ENCODE results near the gene TBL2.
"Not testable (repeated sequence)": the region's sequence is repeated elsewhere in the genome, so short reads cannot be mapped to it uniquely, and the experiment has no call there.

TBL2 gene

GRCh38 chr7:73578342-73579128 is at the start of gene TBL2:
TBL2 (minus strand) TSS chr7:73578579; CDS start chr7:73578549, 30 bp downstream.
- H3K4me1 Mint-ChIP-seq (ENCODE audit: low read depth): peaks cover 20% of the 10 kb centered on the region
- no peaks in the 10 kb centered on the region for H3K9me3 Mint-ChIP-seq (ENCODE audit: low read depth)
- H3K36me3 Mint-ChIP-seq: peaks cover 2% of the 10 kb centered on the region
- peak within 1 kb of the TSS; percentile 98 for H3K4me3 Mint-ChIP-seq
- peak within 1 kb of the TSS; percentile 96 for H3K27ac Mint-ChIP-seq
- H3K27me3 Mint-ChIP-seq: no peaks in the 10 kb centered on the region

GRCh38 chr7:73626814-73627213 is 48.4 kb upstream of the TBL2 start:
- H3K4me1 Mint-ChIP-seq (ENCODE audit: low read depth): peaks cover 7% of the 10 kb centered on the region
- no peak overlapping the region for H3K27ac Mint-ChIP-seq
- peaks cover 25% of the 10 kb centered on the region for H3K27me3 Mint-ChIP-seq
- no peaks in the 10 kb centered on the region for H3K9me3 Mint-ChIP-seq (ENCODE audit: low read depth)
- H3K4me3 Mint-ChIP-seq: no peak overlapping the region
- H3K36me3 Mint-ChIP-seq: no peaks in the 10 kb centered on the region

- Mint-ChIP-seq H3K36me3 (no peaks in the 10 kb centered on the region), H3K4me3 (no peak overlapping the region), H3K27me3 (peaks cover 22% of the 10 kb centered on the region)
Observed at GRCh38 chr7:73625276-73625675, 46.9 kb upstream of the TBL2 start.

DNA sequence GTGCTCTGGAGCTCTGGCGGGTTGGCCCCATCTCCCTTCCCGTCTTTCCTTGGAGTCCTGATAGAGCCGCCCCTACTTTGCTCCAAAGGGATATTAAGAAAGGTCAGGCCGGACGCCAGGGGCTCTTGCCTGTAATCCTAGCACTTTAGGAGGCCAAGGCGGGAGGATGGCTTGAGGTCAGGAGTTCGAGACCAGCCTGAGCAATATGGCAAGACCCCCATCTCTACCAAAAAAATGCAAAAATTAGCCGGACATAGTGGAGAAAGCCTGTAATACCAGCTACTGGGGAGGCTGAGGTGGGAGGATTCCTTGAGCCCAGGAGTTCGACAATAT is 46.3 kb upstream of the TBL2 start:
- H3K27me3 Mint-ChIP-seq: peaks cover 22% of the 10 kb centered on the region
- peaks cover 7% of the 10 kb centered on the region for H3K4me1 Mint-ChIP-seq (ENCODE audit: low read depth)
- no peaks in the 10 kb centered on the region for H3K9me3 Mint-ChIP-seq (ENCODE audit: low read depth)
- H3K4me3 Mint-ChIP-seq: no peak overlapping the region
- H3K27ac Mint-ChIP-seq: no peak overlapping the region
- no peaks in the 10 kb centered on the region for H3K36me3 Mint-ChIP-seq

More at GRCh38 chr7:73625276-73625675, 46.9 kb upstream of the TBL2 start:
- H3K27ac Mint-ChIP-seq: no peak overlapping the region
- H3K9me3 Mint-ChIP-seq (ENCODE audit: low read depth): no peaks in the 10 kb centered on the region
- H3K4me1 Mint-ChIP-seq (ENCODE audit: low read depth): peaks cover 7% of the 10 kb centered on the region

GRCh38 chr7:73623798-73624668 is 45.7 kb upstream of the TBL2 start, which contains the start of gene MLXIPL:
MLXIPL (minus strand) TSS chr7:73624522; CDS start chr7:73624492, 30 bp downstream.
- Mint-ChIP-seq H3K27ac (no peak within 1 kb of the TSS), H3K27me3 (peaks cover 19% of the 10 kb centered on the region), H3K4me1 (ENCODE audit: low read depth) (peaks cover 7% of the 10 kb centered on the region), H3K4me3 (peak within 1 kb of the TSS; percentile 62), H3K36me3 (no peaks in the 10 kb centered on the region), H3K9me3 (ENCODE audit: low read depth) (no peaks in the 10 kb centered on the region)

DNA sequence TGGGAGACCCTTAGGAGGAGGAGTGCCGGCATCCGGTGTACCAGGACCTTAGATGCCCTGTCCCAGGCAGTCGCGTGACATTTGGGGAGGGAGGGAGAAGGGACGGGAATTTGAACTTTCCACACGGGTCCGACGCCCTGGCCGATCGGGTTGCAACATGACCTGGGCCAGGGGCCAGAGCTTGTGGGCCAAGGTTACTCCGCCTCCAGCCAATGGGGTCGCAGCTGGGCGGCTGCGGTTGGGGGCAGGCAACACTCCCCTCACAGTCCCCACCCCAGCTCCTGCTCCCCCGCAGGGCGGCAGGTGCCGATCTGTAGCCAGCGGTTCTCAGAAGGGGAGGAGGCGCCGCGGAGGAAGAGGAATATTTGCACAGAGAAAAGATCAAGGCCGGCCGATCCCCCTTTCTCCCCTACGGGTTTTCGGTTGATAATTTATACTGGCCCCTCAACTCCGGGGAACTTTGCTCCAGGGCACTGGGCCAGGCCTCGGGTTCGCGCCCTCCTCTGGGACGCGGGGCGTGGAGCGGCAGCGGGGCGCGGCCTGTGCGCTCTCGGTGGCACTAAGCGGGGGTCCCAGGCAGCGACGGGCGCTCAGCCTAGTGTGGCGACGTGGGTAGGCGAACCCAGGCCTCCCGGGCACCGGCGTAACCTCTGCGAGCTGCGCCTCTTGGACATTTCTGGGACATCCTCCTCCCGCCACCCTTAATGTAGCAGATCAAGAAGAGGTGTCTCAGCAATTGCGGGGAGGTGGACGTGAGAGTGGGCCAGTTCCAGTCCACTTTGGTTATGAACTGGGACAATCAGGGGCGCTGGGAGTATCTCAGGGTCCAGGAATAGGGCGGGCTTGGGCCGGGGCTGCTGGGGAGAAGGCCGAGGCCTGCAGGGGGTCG is 44.8 kb upstream of the TBL2 start:
- Mint-ChIP-seq H3K27ac (no peak overlapping the region), H3K4me1 (ENCODE audit: low read depth) (peaks cover 7% of the 10 kb centered on the region), H3K9me3 (ENCODE audit: low read depth) (no peaks in the 10 kb centered on the region), H3K36me3 (no peaks in the 10 kb centered on the region), H3K27me3 (peaks cover 16% of the 10 kb centered on the region), H3K4me3 (peak overlapping the region; percentile 62)

GRCh38 chr7:73622527-73622908 is 44.1 kb upstream of the TBL2 start:
- Mint-ChIP-seq H3K4me3 (peak overlapping the region; percentile 7), H3K27ac (no peak overlapping the region), H3K4me1 (ENCODE audit: low read depth) (peaks cover 7% of the 10 kb centered on the region), H3K36me3 (no peaks in the 10 kb centered on the region), H3K27me3 (peaks cover 11% of the 10 kb centered on the region), H3K9me3 (ENCODE audit: low read depth) (no peaks in the 10 kb centered on the region)

- Mint-ChIP-seq H3K4me3 (no peak overlapping the region), H3K4me1 (ENCODE audit: low read depth) (peaks cover 7% of the 10 kb centered on the region), H3K36me3 (no peaks in the 10 kb centered on the region), H3K9me3 (ENCODE audit: low read depth) (no peaks in the 10 kb centered on the region), H3K27ac (no peak overlapping the region), H3K27me3 (peaks cover 7% of the 10 kb centered on the region)
Observed at GRCh38 chr7:73621168-73622063, 43.0 kb upstream of the TBL2 start.

DNA sequence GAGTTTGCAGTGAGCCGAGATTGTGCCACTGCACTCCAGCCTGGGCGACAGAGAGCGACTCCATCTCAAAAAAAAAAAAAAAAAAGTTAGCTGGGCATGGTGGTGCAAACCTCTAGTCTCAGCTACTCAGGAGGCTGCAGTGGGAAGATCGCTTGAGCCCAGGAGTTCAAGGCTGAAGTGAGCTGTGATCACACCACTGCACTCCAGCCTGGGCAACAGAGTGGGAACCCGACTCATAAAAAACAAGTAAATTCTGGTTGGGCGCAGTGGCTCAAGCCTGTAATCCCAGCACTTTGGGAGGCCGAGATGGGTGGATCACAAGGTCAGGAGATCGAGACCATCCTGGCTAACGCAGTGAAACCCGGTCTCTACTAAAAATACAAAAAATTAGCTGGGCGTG is 41.0 kb upstream of the TBL2 start:
- not testable (repeated sequence) for H3K4me1 Mint-ChIP-seq (ENCODE audit: low read depth); H3K4me3 Mint-ChIP-seq; H3K36me3 Mint-ChIP-seq; H3K27ac Mint-ChIP-seq; H3K27me3 Mint-ChIP-seq; H3K9me3 Mint-ChIP-seq (ENCODE audit: low read depth)

- Mint-ChIP-seq H3K4me1 (ENCODE audit: low read depth) (peaks cover 2% of the 10 kb centered on the region), H3K27me3 (peaks cover 4% of the 10 kb centered on the region), H3K27ac (no peak overlapping the region), H3K4me3 (no peak overlapping the region), H3K9me3 (ENCODE audit: low read depth) (no peaks in the 10 kb centered on the region), H3K36me3 (no peaks in the 10 kb centered on the region)
Observed at GRCh38 chr7:73618538-73618937, 40.2 kb upstream of the TBL2 start.

DNA sequence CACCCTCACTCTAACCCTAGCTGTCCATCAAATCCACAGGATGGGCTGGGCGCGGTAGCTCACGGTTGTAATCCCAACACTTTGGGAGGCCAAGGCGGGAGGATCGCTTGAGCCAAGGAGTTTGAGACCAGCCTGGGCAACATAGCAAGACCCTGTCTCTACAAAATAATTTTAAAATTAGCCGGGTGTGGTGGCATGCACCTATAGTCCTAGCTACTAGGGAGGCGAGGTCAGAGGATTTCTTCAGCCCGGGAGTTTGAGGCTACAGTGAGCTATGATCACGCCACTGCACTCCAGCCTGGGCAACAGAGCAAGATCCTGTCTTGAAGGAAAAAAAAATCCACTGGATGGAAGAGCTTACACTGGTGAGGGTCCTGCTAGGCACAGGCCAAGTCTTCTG is 39.1 kb upstream of the TBL2 start:
- not testable (repeated sequence) for H3K27ac Mint-ChIP-seq; H3K4me3 Mint-ChIP-seq; H3K9me3 Mint-ChIP-seq (ENCODE audit: low read depth); H3K27me3 Mint-ChIP-seq; H3K4me1 Mint-ChIP-seq (ENCODE audit: low read depth); H3K36me3 Mint-ChIP-seq

DNA sequence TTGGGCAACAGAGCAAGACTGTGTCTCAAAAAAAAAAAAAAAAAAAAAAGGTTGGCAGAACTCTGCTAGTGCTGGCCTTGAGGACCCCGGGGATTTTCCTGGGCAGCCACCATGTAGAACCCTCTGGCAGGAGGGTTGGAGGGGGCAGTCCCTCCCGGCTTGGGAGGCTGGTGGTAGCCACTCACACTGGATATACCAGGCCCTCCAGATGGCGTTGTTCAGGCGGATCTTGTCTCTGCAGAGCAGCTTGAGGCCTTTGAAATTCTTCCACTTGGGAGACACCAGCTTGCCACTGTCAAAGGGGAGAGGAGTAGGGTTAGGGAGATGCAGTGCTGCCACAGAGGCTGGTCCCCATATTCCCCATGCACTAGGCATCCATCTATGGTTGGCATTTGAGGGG is 37.5 kb upstream of the TBL2 start:
- peaks cover 9% of the 10 kb centered on the region for H3K27me3 Mint-ChIP-seq
- no peaks in the 10 kb centered on the region for H3K36me3 Mint-ChIP-seq
- H3K4me1 Mint-ChIP-seq (ENCODE audit: low read depth): no peaks in the 10 kb centered on the region
- H3K27ac Mint-ChIP-seq: no peak overlapping the region
- H3K4me3 Mint-ChIP-seq: no peak overlapping the region
- no peaks in the 10 kb centered on the region for H3K9me3 Mint-ChIP-seq (ENCODE audit: low read depth)

DNA sequence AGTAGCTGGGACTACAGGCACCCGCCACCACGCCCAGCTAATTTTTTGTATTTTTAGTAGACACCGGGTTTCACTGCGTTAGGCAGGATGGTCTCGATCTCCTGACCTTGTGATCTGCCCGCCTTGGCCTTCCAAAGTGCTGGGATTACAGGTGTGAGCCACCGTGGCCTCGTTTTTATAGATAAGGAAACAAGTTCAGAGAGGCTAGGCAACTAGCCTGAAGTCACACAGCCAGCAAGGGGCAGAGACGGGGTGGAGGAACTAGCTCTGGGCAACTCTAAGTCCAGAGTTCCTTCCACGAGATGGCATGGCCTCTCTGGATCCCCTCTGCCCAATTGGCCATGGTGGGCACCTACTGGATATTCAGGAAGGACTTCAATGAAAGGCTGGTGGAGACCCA is 36.6 kb upstream of the TBL2 start:
- H3K9me3 Mint-ChIP-seq (ENCODE audit: low read depth); H3K4me3 Mint-ChIP-seq; H3K36me3 Mint-ChIP-seq; H3K27ac Mint-ChIP-seq; H3K4me1 Mint-ChIP-seq (ENCODE audit: low read depth): not testable (repeated sequence)
- peaks cover 12% of the 10 kb centered on the region for H3K27me3 Mint-ChIP-seq
